Tibial artery (tissue), 4 donors: ENCODE data around the gene HES1.
A peak's percentile ranks its signal among the peaks of the same experiment; 100 is the strongest.

Experiments used
- DNase-seq, 2 donors: peaks; one replicate each; pipeline ENCODE4 v3.0.0-alpha.2; 2019
- H3K27ac ChIP-seq, 2 donors: fragments of 200-600 bp; sonication (generic) in 1 of 2; 1 replicate in 1 of 2; 2 replicates in 1 of 2; pipeline ENCODE4 v1.5.1; 2018 to 2019; ENCODE audit warnings: mild to moderate bottlenecking in 1 of 2
- H3K27me3 ChIP-seq, 2 donors: fragments of 200-600 bp; sonication (generic) in 1 of 2; one replicate each; pipeline versions ENCODE4 v1.5.1 to v1.6.0; 2016 to 2019
- H3K36me3 ChIP-seq, 3 donors: fragments of 200-600 bp; sonication (generic) in 2 of 3; one replicate each; pipeline ENCODE4 v1.5.1; 2016 to 2019; ENCODE audit warnings: mild to moderate bottlenecking in 2 of 3
- H3K4me1 ChIP-seq, 4 donors: fragments of 200-600 bp; sonication (generic) in 2 of 4; 1 replicate in 3 of 4; 2 replicates in 1 of 4; pipeline ENCODE4 v1.5.1; 2016 to 2019
- H3K4me3 ChIP-seq, 2 donors: fragments of 200-600 bp; sonication (generic) in 1 of 2; 1 replicate in 1 of 2; 2 replicates in 1 of 2; pipeline ENCODE4 v1.5.1; 2018 to 2019; ENCODE audit warnings: mild to moderate bottlenecking in 2 of 2
- H3K9me3 ChIP-seq, 3 donors: fragments of 200-600 bp; sonication (generic) in 1 of 3; one replicate each; pipeline ENCODE4 v1.5.1; 2016 to 2019
- intact Hi-C: fragments of 100-400 bp; cut with DNase I; formaldehyde crosslinking; loops from one replicate; pipeline ENCODE4 v1.15.0; 2023; ENCODE audit warnings: low total_unique reads
- TF ChIP-seq, protein P1 (sequence below), 2 experiments: fragments of 200-600 bp in 1 of 2; fragments of 450-650 bp in 1 of 2; IDR thresholded peaks; one replicate each; pipeline ENCODE4 v1.5.1; 2017 to 2019; ENCODE audit warnings: antibody characterized with exemption in 2 of 2, mild to moderate bottlenecking in 1 of 2, moderate library complexity in 1 of 2

Gene HES1

DNA sequence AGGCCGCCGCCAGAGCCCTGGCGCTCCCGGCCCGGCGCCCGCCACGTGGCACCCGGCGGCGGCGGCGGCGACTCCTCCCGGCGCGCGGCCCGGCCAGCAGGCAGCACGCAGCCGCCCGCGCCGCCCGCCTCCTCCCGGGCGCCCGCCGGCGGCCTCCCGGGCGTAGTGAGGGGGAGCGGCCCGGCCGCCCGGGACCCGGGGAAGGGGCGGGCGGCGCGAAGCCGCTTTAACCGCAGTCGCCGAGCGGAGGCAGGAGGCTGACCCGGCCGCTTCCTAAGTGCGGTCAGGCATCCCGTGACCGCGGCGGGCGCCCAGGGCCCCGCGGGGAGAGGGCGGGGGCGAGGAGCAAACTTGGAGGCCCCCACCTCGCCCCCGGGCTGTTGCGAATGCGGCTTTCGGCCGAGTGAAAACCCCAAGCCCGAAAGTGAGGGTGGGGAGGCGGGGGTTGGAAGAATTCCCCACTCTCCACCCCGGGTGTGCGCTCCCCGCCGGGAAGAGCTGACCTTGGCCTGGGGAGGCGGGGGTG lies 1.7 kb upstream of the HES1 start:
- H3K27ac ChIP-seq, result peak overlapping the region; percentile 90 to 99
- no peaks in the 10 kb centered on the region for H3K9me3 ChIP-seq
- TF ChIP-seq, protein P1, sequence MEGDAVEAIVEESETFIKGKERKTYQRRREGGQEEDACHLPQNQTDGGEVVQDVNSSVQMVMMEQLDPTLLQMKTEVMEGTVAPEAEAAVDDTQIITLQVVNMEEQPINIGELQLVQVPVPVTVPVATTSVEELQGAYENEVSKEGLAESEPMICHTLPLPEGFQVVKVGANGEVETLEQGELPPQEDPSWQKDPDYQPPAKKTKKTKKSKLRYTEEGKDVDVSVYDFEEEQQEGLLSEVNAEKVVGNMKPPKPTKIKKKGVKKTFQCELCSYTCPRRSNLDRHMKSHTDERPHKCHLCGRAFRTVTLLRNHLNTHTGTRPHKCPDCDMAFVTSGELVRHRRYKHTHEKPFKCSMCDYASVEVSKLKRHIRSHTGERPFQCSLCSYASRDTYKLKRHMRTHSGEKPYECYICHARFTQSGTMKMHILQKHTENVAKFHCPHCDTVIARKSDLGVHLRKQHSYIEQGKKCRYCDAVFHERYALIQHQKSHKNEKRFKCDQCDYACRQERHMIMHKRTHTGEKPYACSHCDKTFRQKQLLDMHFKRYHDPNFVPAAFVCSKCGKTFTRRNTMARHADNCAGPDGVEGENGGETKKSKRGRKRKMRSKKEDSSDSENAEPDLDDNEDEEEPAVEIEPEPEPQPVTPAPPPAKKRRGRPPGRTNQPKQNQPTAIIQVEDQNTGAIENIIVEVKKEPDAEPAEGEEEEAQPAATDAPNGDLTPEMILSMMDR (IDR thresholded peaks at IDR 0.05), result no peak
- intact Hi-C loops, result loop anchor here (2.0 to 10.0 kb wide), 5 partner anchors 63 to 451 kb away; no protein-coding TSS in a partner anchor
- DNase-seq, result peak; percentile 69 to 87
- H3K36me3 ChIP-seq, result peaks cover 0 to 5% (median 0%) of the 10 kb centered on the region in 3 donors
- peak overlapping the region; percentile 67 to 90 for H3K4me3 ChIP-seq
- peaks cover 0 to 64% (median 49%) of the 10 kb centered on the region in 4 donors for H3K4me1 ChIP-seq
- no peaks in the 10 kb centered on the region for H3K27me3 ChIP-seq

GRCh38 chr3:194134757-194135515 lies 1.0 kb upstream of the HES1 start:
- peak; percentile 92 to 98 for DNase-seq
- intact Hi-C loops, result loop anchor here (2.0 to 10.0 kb wide), 6 partner anchors 64 to 450 kb away; no protein-coding TSS in a partner anchor
- peaks cover 0 to 64% (median 50%) of the 10 kb centered on the region in 4 donors for H3K4me1 ChIP-seq
- peak overlapping the region; percentile 67 to 90 for H3K4me3 ChIP-seq
- TF ChIP-seq, protein P1 (IDR thresholded peaks at IDR 0.05), result no peak
- peak overlapping the region; percentile 90 to 99 for H3K27ac ChIP-seq
- H3K9me3 ChIP-seq, result no peaks in the 10 kb centered on the region
- H3K27me3 ChIP-seq, result no peaks in the 10 kb centered on the region
- H3K36me3 ChIP-seq, result peaks cover 0 to 5% (median 0%) of the 10 kb centered on the region in 3 donors

DNA sequence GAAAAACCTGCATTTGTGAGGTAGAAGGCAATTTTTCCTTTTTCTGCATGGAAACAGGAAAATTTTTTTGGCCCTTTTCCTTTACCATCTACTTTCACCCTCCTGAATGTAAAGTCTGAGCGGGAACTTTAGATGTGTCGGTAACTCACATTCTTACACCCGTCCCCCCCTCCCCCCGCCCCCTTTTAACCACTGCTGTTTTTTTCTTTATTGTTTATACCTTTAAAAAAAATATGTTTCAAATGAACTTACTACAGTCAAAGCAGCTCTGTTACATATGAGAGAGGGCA lies 487 bp upstream of the HES1 start:
- Histone ChIP-seq H3K9me3 (no peaks in the 10 kb centered on the region), H3K27me3 (no peaks in the 10 kb centered on the region), H3K4me1 (peaks cover 0 to 63% (median 48%) of the 10 kb centered on the region in 4 donors), H3K36me3 (peaks cover 0 to 5% (median 0%) of the 10 kb centered on the region in 3 donors), H3K4me3 (peak overlapping the region; percentile 67 to 90), H3K27ac (peak overlapping the region; percentile 90 to 99)
- TF ChIP-seq, protein P1 (IDR thresholded peaks at IDR 0.05), result no peak
- DNase-seq, result no peak
- intact Hi-C loops, result loop anchor here (2.0 to 10.0 kb wide), 5 partner anchors 65 to 449 kb away; no protein-coding TSS in a partner anchor

DNA sequence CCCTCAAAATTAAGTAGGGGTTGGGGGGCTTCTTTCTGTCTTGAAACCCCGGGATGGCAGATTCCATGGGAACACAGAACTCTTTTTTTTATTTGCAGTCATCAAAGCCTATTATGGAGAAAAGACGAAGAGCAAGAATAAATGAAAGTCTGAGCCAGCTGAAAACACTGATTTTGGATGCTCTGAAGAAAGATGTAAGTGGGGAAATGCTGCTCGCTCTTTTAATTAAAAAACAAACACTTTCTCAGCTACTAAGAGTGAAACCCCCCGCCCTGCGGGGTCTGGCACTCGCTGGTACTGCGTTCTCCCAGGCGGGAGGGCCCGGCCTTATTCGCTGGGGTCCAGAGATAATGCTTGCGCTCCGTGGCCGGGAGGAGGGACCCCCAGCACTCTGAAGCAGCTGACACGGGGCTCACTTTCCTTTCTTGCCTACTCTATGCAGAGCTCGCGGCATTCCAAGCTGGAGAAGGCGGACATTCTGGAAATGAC lies 615 bp downstream of the HES1 start:
- peak overlapping the region; percentile 90 to 99 for H3K27ac ChIP-seq
- no peaks in the 10 kb centered on the region for H3K27me3 ChIP-seq
- peaks cover 0 to 58% (median 43%) of the 10 kb centered on the region in 4 donors for H3K4me1 ChIP-seq
- intact Hi-C loops, result loop anchor here (5.0 to 10.0 kb wide), 3 partner anchors 136 to 448 kb away; no protein-coding TSS in a partner anchor
- H3K9me3 ChIP-seq, result no peaks in the 10 kb centered on the region
- peaks cover 0 to 5% (median 0%) of the 10 kb centered on the region in 3 donors for H3K36me3 ChIP-seq
- TF ChIP-seq, protein P1 (IDR thresholded peaks at IDR 0.05), result peak in 1 of 2 experiments; percentile 5
- H3K4me3 ChIP-seq, result peak overlapping the region; percentile 67 to 90
- no peak for DNase-seq

GRCh38 chr3:194137008-194137505 lies 1.1 kb downstream of the HES1 start:
- H3K4me1 ChIP-seq, result peaks cover 0 to 57% (median 43%) of the 10 kb centered on the region in 4 donors
- TF ChIP-seq, protein P1 (IDR thresholded peaks at IDR 0.05), result no peak
- intact Hi-C loops, result loop anchor here (5.0 to 10.0 kb wide), 3 partner anchors 135 to 448 kb away; no protein-coding TSS in a partner anchor
- peak overlapping the region; percentile 67 to 90 for H3K4me3 ChIP-seq
- H3K27ac ChIP-seq, result peak overlapping the region; percentile 90 to 99
- H3K27me3 ChIP-seq, result no peaks in the 10 kb centered on the region
- no peaks in the 10 kb centered on the region for H3K9me3 ChIP-seq
- peak; percentile 73 to 92 for DNase-seq
- H3K36me3 ChIP-seq, result peaks cover 0 to 5% (median 0%) of the 10 kb centered on the region in 3 donors
